Measurements from ENCODE around the gene ANGPTL4.

GRCh38 chr19:8316351-8317125 lies 47.4 kb upstream of the ANGPTL4 start:
- TF ChIP-seq CTCF (IDR thresholded peaks at IDR 0.05 in 8 of 11, conservative IDR thresholded peaks at IDR 0.05 in 3 of 11) (no peak), POLR2A (IDR thresholded peaks at IDR 0.05) (no peak)
